Midbrain (tissue), 1 donor: ENCODE measurements around the gene LGSN.
"Not testable (repeated sequence)": the region's sequence is repeated elsewhere in the genome, so short reads cannot be mapped to it uniquely, and the experiment has no call there.

Experiments used
- DNase-seq: peaks from one replicate; lab custom pipeline; 2025; lab: John Stamatoyannopoulos, UW

The LGSN gene, protein sequence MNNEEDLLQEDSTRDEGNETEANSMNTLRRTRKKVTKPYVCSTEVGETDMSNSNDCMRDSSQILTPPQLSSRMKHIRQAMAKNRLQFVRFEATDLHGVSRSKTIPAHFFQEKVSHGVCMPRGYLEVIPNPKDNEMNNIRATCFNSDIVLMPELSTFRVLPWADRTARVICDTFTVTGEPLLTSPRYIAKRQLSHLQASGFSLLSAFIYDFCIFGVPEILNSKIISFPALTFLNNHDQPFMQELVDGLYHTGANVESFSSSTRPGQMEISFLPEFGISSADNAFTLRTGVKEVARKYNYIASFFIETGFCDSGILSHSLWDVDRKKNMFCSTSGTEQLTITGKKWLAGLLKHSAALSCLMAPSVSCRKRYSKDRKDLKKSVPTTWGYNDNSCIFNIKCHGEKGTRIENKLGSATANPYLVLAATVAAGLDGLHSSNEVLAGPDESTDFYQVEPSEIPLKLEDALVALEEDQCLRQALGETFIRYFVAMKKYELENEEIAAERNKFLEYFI

DNA sequence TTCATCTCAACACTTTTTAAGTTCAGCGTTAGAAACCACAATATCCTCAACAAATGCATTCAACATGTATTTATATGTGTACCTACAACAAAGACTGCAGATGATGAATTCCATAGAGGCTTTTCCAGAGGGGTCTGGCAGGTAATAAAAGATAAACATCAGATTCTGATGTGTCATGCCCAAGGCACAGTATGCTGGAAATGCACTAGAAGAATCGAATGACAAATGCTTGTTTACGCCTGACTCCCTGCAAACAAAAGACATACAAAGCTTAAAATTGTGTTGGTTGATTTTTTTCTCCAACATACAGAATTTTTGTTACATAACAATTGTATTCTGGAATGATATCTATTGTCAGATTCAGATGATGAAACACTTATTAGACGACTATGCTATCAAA is at the start of gene LGSN:
Gene LGSN (minus strand): TSS at position 45 of the 400 bp plus-strand sequence. CDS start 40 bp downstream, at position 5.
- DNase-seq, result no peak

GRCh38 chr6:63368347-63368746 is 48.6 kb upstream of the LGSN start:
- DNase-seq, result no peak

- DNase-seq, result not testable (repeated sequence)
Observed at GRCh38 chr6:63362500-63363120, 42.8 kb upstream of the LGSN start.

GRCh38 chr6:63357384-63357783 is 37.6 kb upstream of the LGSN start:
- DNase-seq, result not testable (repeated sequence)

DNA sequence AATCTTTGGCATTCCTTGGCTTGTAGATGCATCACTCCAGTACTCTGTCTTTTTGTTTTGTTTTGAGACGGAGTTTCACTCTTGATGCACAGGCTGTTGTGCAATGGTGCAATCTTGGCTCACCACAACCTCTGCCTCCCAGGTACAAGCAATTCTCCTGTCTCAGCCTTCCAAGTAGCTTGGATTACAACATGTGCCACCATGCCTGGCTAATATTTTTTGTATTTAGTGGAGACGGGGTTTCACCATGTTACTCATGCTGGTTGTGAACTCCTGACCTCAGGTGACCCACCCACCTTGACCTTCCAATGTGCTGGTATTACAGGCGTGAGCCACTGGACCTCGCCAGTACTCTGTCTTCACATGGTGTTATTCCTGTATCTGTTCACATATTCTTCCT is 35.8 kb upstream of the LGSN start:
- DNase-seq, result no peak

DNA sequence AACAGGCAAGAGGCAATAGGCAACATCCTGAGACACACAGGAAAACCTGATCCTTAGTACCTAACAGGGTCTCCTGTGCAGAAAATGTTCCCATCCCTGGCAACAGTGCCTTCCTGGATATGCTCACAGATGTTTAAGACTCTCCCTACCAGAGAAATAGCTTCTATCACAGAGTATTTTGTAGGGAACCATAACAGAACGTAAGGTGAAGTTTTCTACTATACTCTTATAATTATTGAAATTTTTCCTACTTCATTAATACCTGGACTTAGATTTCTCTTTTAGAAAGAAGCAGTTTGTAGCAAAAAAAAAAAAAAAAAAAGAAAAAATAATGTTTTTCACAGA is 33.5 kb upstream of the LGSN start:
- no peak for DNase-seq

- peak; percentile 68 for DNase-seq
Observed at GRCh38 chr6:63352544-63353285, 32.9 kb upstream of the LGSN start.

GRCh38 chr6:63352069-63352543 is 32.3 kb upstream of the LGSN start:
- DNase-seq, result peak; percentile 40

DNA sequence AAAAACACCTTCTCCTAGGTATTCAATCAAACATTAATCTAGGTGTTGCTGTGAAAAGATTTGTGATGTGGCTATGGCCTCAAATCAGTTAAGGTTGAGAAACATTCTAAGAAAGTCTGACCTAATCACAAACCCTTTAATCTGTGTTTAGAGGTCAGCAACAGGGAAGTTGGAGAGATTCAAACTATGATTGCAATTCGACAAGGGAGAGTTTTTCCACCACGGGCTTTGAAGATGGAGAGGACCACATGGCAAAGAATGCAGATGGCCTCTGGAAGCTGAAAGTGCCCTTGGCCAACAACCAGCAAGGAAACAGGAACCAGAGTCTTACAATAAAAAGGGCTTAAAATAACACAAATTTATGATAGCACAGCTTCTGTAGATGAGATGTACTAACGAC is 29.6 kb upstream of the LGSN start:
- no peak for DNase-seq

GRCh38 chr6:63348836-63349235 is 29.1 kb upstream of the LGSN start:
- DNase-seq, result no peak

DNA sequence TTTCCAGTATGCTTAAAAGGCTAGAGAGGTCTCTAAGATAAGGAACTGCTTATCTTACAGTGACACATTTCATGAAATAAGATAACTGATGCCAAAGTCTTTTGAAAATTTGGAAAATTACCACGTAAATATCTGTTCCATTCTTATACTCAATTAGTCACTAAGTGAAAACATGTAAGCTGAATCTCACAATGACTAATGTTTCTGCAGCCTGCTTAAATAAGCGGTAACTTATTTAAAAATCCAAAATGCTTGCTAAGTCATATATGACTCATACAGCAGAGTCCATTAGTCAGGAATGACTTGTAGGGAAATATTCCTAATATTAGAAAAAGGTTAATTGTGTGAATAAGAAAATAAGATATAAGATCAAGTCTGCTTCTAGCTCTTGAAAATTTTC is 27.8 kb upstream of the LGSN start:
- no peak for DNase-seq

DNA sequence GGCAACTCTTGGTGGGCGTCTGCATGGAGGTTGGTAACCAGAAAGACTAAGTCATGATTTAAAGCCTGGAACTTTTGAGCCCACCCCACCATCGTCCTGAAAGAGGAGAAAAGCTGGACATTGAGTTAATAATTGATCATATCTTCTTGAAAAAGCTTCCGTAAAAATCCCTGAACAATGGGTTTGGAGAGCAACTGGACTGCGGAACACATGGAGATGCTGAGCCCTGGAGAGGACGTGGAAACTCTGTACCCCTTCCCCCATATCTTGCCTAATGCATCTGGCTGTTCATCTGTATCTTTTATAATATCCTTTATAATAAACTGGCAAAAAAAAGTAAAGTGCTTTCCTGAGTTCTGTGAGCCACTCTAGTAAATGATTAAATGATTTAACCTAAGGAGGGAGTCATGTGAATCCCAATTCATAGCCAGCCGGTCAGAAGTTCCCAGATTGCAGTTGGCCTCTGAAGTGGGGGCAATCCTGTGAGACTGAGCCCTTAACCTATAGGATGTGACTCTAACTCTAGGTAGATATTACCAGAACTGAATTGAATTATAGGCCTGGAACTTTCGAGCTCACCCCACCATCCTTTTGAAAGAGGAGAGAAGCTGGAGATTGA is 26.5 kb upstream of the LGSN start:
- DNase-seq, result no peak

DNA sequence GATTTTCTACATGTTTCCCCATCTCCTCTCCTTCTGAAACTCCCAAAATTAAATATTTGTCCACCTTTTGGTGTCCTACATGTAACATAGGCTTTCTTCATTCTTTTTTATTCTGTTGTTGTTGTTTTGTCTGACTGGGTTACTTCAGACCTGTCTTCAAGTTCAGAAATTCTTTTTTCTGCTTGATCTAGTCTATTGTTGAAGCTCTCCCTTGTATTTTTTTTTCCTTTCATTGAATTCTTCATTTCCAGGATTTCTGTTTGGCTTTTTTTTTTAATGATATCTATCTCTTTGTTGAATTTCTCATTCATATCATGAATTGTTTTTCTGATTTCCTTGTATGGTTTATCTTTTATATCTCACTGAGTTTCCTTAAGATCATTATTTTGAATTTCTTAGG is 20.6 kb upstream of the LGSN start:
- no peak for DNase-seq

- not testable (repeated sequence) for DNase-seq
Observed at GRCh38 chr6:63334652-63335051, 14.9 kb upstream of the LGSN start.

- no peak for DNase-seq
Observed at GRCh38 chr6:63333440-63333839, 13.7 kb upstream of the LGSN start.

DNA sequence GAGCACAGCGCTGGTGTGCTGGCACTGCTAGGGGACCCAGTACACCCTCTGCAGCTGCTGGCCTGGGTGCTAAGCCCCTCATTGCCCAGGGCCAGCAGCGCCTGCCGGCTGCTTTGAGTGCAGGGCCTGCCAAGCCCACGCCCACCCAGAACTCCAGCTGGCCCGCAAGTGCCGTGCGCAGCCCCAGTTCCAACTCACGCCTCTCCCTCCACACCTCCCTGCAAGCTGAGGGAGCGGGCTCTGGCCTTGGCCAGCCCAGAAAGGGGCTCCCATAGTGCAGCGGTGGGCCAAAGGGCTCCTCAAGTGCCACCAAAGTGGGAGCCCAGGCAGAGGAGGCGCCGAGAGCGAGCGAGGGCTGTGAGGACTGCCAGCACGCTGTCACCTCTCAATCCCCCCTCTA is 6.8 kb upstream of the LGSN start:
- not testable (repeated sequence) for DNase-seq

DNA sequence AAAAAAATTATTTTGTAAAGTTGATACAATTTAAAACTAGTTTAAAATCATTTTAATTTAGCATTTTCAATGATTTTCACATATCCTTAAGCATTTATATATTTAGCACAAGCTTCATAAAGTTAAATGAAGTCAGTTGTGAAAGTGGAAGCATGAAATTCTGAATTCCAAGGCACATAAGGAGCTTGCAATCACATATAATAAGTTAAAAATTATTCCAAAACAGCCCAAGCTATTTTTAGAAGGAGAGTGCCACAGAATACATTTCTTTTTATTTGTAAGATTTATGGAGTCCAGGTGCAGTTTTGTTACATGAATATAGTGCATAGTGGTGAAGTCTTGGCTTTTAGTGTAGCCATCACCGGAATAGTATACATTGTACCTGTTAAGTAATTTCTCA is 3.2 kb upstream of the LGSN start:
- no peak for DNase-seq

DNA sequence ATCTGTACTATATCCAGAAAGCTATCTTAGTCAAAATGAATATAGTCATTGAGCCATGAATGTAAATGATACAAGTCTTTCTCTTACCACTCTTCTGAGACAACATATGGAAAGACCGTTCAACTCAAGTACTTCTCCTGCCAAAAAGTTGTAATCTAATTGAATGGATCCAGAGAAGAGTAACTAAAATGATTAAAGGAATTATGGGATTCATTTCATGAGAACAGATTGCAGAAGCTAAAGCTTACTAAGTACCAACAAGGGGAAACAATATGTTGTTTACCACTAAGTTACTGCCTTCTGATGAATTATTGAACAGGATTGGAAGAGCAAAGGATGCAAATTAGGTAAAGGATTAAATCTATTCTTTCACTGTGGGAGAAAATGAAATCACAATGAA is 2.0 kb upstream of the LGSN start:
- DNase-seq, result no peak

DNA sequence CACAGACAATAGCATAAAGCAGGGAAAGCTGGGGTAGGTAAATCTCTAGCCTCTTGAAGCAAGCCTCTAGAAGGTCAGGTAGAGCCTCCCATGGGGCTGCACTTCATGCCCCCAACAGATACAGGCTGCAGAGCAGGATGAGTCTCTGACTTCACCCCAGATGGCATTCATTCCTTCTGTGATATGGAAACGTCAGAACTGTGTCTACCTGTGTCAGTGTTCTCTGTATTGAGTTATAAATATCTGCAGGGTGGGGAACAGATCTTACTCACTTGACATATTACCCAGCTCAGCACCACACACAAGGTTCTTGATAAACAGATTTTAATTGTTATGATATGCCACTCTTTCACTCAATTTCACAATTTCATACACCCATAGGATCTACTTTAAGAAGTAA is 2.1 kb downstream of the LGSN start:
- no peak for DNase-seq

GRCh38 chr6:63316113-63316512 is 3.7 kb downstream of the LGSN start:
- no peak for DNase-seq

- no peak for DNase-seq
Observed at GRCh38 chr6:63313111-63313510, 6.7 kb downstream of the LGSN start.

- no peak for DNase-seq
Observed at GRCh38 chr6:63307581-63308246, 12.1 kb downstream of the LGSN start.
